ENCODE data around the gene IL17RB.

The IL17RB gene

DNA sequence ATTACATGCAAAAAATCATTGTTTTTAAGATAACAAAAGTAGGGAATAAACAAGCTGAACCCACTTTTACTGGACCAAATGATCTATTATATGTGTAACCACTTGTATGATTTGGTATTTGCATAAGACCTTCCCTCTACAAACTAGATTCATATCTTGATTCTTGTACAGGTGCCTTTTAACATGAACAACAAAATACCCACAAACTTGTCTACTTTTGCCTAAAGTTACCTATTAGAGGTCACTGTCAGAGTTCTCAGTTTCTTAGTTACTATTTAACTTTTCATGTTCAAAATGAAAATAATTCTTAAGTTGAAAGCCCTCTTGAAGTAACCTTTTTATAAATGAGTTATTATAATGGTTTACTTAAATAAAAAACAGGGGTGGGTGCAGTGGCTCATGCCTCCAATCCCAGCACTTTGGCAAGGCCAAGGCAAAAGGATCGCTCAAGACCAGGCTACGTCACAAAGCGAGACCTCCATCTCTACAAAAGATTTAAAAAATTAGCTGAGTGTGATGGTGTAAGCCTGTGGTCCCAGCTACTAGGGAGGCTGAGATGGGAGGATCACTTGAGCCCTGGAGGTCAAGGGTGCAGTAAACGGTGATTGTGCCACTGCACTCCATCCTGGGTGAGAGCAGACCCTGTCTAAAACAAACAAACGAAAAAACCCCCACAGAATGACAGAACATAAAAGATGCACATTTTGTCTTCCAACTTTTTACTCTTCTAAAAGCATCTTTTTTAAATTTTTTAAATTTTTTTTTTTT, 19.5 kb downstream of the IL17RB start:
- DNase-seq = no peak

GRCh38 chr3:53880396-53881345, 34.3 kb downstream of the IL17RB start:
- DNase-seq = peak; percentile 19

DNA sequence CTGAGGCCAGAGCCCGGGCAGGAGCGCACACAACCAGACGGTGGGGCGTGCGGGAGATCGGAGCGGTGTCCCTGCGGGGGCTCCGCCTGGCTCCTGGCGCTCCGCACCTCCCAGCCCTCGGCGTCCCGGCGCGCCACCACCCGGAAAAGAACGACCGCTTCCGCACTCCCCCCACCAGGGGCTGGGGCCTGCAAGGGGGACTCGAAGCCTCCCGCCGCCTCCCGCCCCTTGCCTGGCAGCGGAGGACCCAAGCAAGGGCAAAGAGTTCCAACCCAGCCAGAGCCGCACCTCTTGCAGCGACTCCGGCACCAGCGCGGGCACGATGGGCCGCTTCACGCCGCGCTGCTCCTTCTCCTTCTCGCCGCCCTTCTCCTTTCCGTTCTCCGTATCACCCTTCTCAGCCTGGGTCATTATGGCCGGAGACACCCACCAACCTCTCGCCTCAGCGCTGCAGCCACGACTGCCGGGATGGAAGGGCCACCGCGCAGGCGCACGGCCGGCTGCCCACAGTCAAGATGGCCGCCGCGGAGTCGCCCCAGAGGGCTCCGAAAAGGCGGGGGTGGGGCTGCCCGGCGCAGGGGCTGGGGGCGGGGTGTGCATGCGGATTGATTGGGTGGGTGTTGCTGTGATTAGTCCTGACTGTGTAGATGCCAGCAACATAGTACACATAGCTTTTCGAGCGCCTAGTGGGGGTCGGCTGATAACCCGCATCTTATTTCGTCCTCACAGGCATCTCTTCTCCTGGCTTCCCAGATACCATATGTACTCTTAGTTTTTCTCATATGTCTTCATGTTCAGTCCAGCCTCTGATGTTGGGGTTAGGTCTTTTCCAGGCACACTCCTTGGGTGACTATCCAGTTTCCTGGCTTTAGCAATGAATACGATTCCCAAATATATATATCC, 35.6 kb downstream of the IL17RB start, which contains the start of gene ACTR8:
ACTR8 (minus strand) TSS at position 462 of the 903 bp plus-strand sequence; CDS start at position 411, 51 bp downstream.
- DNase-seq = peak; percentile 78

GRCh38 chr3:53883008-53883407, 36.6 kb downstream of the IL17RB start:
- no peak for DNase-seq

DNA sequence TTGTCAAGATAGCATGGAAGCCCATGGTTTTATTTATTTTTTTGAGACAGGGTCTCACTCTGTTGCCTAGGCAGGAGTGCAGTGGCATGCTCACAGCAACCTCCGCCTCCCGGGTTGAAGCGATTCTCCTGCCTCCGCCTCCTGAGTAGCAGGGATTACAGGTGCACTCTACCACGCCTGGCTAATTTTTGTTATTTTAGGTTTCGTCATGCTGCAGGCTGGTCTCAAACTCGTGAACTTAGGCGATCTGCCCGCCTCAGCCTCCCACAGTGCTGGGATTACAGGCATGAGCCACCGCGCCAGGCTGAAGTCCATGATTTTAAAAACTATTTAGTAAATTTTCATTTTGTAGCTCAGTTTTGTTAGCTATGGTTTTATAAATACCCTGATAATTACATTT, 38.3 kb downstream of the IL17RB start:
- DNase-seq = no peak

- DNase-seq = no peak
Observed at GRCh38 chr3:53885239-53885638, 38.9 kb downstream of the IL17RB start.

- no peak for DNase-seq
Observed at GRCh38 chr3:53887446-53887845, 41.1 kb downstream of the IL17RB start.

- DNase-seq = peak; percentile 81
Observed at GRCh38 chr3:53888232-53888631, 41.9 kb downstream of the IL17RB start.

GRCh38 chr3:53890726-53891475, 44.5 kb downstream of the IL17RB start:
- DNase-seq = peak; percentile 65

DNA sequence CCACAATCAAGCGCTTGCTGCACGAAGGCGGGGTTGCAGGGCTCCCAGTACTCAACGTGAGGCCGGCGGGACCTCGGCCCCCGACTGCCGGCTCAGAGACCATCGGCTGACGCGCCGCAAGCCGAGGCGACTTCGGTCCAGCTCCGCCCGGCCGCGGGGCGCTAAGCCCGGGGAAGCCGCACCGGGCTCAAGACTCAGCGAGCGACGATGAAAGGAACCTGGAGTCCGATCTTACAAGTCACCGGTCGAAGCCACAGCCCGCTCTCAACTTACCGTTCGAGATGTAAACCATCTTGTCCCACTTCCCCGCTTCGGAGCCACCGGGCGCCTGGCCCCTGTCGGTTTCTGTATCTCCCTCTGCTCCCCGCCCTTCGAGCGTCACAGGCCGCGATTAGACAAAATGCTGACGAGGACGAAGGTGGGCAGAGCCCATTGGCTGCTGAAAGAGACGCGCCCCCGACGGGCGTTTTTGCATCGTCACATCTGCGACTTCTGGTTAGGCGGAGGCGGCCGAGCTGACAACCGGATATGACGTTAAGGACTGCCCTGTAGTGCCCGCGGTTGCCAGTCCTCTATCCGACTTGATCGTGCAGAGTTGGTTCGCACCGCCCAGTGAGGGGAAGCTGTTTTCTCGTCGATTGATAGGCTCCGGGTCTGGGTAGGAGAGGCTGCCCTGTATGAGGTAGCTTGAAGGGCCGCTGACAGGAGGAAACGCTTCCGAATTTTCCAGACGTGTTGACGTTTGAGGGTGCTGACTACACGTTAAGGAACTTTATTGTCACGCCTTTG, 45.3 kb downstream of the IL17RB start, which contains the start of gene SELENOK:
SELENOK (minus strand) TSS at position 363 of the 789 bp plus-strand sequence.
- DNase-seq = peak; percentile 99

- no peak for DNase-seq
Observed at GRCh38 chr3:53892286-53892637, 45.9 kb downstream of the IL17RB start.

GRCh38 chr3:53899750-53900149, 53.4 kb downstream of the IL17RB start:
- DNase-seq = no peak

- DNase-seq = no peak
Observed at GRCh38 chr3:53900666-53901331, 54.4 kb downstream of the IL17RB start.

- DNase-seq = no peak
Observed at GRCh38 chr3:53902067-53902466, 55.7 kb downstream of the IL17RB start.

DNA sequence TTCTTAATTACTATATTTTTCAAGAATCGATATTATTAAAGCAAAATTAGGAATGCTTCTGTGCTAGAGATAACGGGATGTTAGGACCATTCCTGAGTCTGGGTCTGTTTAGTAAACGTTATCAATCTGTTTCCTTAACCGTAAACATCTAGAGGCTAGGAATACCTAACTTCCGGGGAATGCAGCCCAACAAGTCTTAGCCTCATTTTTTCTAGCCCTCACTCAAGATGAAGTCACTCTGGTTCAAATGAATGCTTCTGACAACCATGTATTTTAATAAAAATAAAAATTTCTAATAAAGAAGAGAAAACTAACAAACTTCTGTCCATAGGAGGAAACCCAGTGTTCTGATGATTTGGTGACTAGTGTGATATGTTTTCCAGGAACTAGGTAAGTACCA, 56.3 kb downstream of the IL17RB start:
- DNase-seq = no peak

- no peak for DNase-seq
Observed at GRCh38 chr3:53913401-53913800, 67.0 kb downstream of the IL17RB start.

All from hematopoietic multipotent progenitor cell treated with erythropoietin and hydrocortisone succinate and interleukin-3 and kit ligand, for 8 days (in vitro differentiated cells).